WTC11 (cell line): Measurements from ENCODE around the gene SDF2.

Experiments
- KAT7 ChIP-seq: sonication (generic); formaldehyde crosslinking; IDR thresholded peaks from 2 replicates; pipeline ENCODE4 v1.8.1; 2023; ENCODE audit warnings: missing genetic modification reagents, mild to moderate bottlenecking, borderline replicate concordance
- SP1 ChIP-seq: sonication (generic); formaldehyde crosslinking; conservative IDR thresholded peaks from 2 replicates; pipeline ENCODE4 v1.8.1; 2022; ENCODE audit warnings: missing genetic modification reagents
- TF ChIP-seq, protein P1 (sequence below): fragments of 200-600 bp; IDR thresholded peaks from 2 replicates; pipeline ENCODE4 v1.8.0; 2022; ENCODE audit warnings: antibody characterized with exemption

DNA sequence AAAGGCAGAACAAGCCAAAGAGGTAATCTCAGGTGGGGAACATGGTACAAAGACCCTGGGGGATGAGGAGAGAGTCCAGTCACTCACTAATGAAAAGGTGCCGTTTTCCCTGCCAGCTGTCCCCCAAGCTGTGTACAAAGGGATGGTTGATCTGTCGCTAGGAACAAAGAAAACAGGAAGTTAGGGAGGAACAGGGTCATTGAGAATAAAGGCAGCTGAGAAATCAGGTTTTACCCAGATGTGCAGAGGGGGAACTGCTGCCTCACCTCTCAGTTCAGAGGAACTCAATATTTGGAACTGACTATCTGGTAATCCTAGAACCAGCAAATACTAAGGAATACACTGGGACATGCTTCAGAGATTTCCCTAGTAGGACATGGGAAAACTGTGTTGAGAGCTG lies 49.2 kb downstream of the SDF2 start:
- TF ChIP-seq, protein P1, sequence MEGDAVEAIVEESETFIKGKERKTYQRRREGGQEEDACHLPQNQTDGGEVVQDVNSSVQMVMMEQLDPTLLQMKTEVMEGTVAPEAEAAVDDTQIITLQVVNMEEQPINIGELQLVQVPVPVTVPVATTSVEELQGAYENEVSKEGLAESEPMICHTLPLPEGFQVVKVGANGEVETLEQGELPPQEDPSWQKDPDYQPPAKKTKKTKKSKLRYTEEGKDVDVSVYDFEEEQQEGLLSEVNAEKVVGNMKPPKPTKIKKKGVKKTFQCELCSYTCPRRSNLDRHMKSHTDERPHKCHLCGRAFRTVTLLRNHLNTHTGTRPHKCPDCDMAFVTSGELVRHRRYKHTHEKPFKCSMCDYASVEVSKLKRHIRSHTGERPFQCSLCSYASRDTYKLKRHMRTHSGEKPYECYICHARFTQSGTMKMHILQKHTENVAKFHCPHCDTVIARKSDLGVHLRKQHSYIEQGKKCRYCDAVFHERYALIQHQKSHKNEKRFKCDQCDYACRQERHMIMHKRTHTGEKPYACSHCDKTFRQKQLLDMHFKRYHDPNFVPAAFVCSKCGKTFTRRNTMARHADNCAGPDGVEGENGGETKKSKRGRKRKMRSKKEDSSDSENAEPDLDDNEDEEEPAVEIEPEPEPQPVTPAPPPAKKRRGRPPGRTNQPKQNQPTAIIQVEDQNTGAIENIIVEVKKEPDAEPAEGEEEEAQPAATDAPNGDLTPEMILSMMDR: no peak
- TF ChIP-seq SP1 (CRISPR knock-in tag) (no peak), KAT7 (CRISPR knock-in tag) (no peak)
